GM12892 (cell line): ENCODE data around the gene SLC5A5.

ENCODE experiments used
- POLR2A ChIP-seq: IDR thresholded peaks from 2 replicates; pipeline ENCODE4 v1.6.1; 2011; ENCODE audit warnings: low read depth, low read length, control low read depth
- TAF1 ChIP-seq: IDR thresholded peaks from 2 replicates; pipeline ENCODE4 v1.6.1; 2011; ENCODE audit warnings: low read depth, mild to moderate bottlenecking, control low read depth, low read length, borderline replicate concordance

- TF ChIP-seq POLR2A (no peak), TAF1 (no peak)
Observed at GRCh38 chr19:17854061-17854460, 17.7 kb upstream of the SLC5A5 start.
